Activated naive CD8-positive, alpha-beta T cell treated with anti-CD3 and anti-CD28 coated beads, Interleukin-2, amount 50 U/mL, for 16 hours (primary cell): ENCODE data around the gene PCDH9.

Source experiments
- DNase-seq: peaks from one replicate; pipeline ENCODE4 v3.0.0-alpha.2; 2020; ENCODE audit warnings: low read depth, low spot score

PCDH9 gene

DNA sequence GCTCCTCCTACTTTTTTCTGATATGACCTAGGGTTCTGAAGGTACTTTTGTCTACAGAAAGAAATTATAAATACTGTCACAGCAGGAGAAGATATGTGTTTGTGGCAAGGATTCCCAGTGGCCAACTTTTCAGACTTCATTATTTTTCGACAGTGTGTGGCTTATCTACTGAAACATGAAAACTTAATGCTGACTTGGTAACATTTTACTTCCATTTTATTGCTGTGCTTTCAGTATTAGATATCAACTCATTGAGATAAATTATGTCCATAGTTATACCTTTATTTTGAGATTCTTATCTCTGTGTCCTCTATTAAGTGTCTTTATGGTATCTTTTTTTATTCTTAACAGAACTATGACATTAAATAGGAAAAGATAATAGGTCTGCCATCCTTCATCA is 700.0 kb downstream of the PCDH9 start:
- no peak for DNase-seq

DNA sequence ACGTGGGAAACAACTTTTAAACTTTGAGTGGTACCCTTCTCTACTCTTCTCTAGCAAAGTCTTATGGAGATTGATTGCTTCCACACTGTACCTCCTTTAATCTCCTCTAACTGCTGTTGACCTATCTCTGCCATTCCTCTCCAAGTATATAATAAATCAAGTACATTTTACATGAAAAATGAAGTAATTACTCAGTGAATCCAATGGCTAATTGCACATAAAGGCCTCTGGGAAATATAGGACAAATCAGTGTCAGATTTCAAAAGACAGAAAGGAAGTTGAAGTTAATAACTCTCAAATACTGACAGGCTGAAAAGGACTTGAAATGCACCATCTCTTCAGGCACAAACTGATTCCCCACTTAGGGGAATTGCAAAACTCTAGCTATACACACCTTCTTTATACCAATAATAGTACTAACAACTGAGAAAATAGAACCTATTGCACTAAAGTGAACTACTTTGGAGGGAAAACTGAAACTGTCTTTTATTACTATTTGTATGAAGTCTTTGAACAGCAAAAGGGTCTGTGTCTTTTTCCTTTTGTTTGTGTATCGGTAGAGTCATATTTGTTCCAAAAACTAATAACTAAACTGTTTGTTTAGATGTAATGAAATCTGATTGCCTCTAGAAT is 701.1 kb downstream of the PCDH9 start:
- DNase-seq: no peak

DNA sequence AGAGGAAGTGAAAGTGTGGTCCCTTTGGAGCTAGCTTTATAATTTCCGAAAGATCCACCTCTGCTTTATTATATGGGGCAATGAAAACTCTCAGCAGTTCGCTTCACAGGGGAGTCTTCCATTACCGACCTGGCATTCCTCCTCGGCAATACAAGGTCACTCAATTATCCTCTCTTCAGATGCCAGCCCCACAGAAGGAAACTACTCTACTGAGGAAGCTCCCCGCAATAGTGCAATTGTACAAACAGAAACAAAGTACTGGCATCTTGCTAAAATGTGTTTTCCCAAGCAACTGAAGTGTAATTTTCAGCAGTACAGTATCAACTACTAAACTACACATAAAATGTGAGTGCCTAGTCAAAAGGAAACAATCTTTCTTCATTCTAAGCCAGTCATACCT is 702.0 kb downstream of the PCDH9 start:
- no peak for DNase-seq

DNA sequence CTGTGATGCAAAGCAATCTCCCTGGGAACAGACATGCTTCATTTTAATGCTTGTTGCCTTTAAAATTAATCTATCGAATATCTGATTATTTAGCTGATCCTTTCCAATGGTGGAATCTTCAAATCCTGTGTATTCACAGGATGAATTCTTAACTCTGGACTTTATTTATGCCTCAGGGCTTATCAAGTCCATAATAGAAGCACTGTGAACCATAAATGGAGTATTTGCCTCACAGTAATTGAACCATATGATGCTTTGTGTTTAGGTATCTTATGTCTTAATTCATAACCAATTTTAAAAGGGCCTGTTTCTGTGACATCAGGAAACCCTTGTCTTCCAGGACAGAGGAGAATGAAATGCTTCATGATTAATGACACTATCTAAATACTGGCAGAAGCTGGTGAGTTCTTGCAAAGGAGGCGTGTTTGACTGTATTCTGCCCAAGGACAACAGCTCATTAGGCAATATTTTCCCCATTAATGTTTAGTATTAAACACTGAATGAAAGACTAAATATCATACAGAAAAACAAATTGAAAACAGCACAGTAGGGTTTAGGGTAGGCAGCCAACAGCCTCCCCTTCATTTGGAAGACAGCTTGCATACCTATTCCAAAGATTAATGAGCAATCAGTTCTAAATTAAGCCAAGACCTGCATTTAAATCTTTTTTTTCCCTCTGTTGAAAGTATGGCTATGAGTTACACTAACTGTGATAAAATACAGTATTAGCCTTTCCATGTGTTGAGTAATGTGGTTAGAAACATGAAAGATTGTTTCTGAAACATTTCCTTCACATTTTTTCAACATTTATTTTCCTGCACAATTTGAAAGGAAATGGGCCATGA is 709.4 kb downstream of the PCDH9 start:
- no peak for DNase-seq

DNA sequence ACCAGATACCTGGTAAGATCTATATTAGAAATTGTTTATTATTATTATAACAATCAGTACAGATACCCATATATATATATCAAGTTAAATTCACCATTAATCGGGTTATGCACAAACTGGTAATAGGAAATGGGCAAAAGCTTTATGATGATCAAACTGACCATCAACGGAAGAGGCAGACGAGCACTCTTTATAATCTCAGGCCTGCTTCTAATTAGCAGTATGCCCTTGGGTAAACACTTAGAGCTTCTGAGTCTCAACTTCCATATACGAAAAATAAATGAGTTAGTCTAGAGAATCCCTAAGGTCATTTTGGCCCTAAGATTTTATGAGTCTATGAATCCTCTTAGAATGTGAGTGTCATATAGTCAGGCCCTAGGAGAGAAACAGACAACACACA is 710.9 kb downstream of the PCDH9 start:
- DNase-seq: no peak

DNA sequence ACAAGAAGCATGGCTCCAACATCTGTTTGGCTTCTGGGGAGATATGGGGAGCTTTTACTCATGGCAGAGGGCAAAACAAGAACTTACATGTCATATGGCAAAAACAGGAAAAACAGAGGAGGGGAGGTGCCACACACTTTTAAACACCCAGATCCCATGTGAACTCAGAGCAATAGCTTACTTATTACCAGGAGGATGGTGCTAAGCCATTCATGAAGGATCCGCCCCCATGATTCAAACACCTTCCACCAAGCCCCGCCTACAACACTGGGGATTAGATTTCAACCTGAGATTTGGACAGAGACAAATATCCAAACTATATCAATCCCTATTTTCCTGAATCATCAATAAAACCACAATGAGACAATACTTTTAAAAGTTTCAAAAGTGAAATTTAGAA is 712.1 kb downstream of the PCDH9 start:
- no peak for DNase-seq

DNA sequence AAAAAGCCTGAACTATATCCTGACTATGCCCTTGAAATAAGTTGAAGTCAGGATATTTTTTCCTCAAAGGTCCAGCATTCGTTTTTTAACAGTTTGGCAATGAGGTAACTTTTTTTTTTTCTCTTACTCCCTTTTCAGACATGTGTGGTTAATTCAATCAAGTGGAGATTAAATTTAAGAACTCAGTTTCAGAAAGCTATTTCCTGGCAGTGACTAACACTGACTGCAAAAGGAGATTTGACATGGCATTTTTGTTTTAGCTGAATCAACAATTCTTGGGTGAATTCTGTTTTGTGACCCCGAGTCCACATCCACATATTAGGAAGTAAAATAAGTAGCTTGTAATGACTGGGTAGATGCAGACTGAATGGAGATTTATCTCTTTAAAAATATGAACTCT is 716.4 kb downstream of the PCDH9 start:
- no peak for DNase-seq

DNA sequence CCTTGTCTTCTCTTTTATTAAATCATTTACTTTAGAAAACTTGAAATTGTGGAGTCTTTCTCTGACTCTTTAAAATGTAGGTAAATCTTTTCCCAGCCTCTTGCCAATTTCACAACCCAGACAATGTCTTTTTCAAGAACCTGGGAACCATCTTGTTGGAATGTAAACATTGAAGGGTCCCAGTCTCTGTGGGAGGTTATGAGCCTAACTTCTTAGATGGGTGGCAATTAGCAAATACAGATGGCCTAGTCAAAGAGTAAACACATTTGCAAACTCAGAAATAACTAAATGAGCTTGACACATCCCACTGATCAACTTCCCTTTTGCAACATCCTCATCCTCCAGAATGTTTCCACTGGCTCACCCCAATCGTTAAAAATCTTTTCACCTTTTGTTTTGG is 721.0 kb downstream of the PCDH9 start:
- no peak for DNase-seq

DNA sequence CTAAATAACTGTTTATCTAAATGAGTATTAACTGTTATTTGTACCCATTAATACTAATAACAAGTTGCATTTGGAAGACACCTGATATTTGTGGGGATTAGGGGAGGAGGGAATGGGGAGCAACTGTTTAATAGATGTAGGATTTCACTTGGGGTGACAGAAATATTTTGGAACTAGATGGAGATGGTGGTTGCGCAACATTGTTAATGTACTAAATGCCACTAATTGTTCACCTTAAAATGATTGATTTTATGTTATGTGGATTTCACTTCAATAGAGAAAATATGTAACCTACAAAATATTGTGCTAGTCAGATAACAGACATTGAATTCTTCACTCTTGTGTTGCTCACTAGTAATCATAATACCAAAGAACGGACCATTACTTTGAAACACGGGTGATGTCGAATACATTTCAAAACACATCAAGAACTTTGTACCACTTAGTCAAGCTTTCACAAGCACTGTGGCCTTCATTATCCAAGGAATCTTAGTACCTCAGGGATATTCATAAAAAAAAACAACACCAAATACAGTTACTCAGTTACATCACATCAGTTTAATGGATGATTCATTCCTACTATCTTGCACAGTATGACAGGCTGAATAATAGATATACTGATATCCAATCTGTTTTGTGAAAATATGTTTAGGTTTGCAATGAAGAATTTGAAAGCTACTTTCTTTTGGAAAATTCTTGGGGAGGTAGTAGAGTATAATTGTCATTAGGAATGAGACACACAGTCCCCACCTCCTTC is 721.8 kb downstream of the PCDH9 start:
- no peak for DNase-seq

DNA sequence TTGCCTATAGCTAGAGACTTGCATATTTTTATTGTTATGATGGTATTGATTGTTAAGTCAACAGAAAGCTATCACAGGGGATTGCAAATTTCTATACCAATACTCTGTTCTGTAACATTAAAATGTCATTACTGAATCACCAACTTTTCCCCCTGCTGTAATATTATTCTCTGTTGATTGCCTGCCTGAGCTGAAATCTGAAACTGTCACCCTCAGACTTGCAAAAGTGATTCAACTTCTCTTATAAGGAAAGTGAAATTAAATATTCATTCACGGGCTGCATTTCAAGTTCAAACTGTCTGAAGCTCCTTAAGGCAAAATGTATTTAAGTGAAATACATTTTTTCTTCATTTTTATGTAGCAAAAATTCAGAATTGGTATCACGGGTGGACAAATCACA is 723.2 kb downstream of the PCDH9 start:
- no peak for DNase-seq

DNA sequence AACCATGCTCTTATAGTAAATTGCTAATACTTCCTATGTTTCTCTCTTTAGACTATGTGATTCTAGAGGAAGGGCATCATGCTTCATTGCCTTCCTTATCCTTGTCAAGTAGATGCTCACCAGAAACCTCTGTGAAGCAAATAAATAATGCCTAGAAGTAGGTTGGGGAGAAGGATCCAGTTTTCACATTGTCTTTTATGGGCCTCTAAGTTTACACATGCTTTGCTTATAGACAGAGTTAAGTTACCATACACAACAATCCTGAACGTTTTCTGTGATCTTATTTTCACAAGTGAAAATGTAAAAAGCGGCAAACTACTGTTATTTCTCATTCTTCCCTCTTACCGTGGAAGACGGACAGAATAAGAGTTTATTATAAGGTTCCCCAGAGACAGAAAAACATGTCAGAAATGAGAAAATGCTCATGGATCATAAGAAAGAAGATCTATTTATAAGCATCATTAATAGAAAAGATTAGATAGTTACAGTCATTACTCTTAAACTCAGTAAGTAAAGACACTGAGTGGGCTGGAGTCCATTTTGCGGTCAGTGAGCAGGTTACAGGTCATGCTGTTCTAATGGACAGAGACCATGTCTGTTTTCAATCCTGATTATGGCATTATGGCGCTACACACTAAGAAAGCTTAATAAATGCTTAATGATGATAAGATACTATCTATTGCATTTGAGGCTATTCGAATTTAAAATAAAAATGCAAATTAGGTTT is 723.9 kb downstream of the PCDH9 start:
- no peak for DNase-seq

DNA sequence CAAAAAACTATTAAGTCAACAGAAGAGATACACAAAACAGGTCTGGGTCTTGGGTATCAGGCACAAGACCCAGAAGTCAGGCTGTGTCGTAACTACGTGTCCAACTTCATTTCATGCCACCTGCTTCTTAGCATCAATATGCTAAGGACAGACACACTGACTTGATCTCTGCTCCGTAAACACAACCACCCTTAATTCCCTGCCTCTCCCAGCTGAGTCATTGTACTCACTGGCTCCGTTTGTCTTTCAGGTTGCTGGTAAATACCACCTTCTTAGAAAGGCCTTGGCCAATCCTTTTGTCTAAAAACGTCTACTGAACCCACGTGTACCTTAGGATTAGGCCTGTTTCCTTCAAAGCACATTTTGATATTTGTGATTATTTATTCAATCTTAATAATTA is 726.2 kb downstream of the PCDH9 start:
- DNase-seq: no peak

DNA sequence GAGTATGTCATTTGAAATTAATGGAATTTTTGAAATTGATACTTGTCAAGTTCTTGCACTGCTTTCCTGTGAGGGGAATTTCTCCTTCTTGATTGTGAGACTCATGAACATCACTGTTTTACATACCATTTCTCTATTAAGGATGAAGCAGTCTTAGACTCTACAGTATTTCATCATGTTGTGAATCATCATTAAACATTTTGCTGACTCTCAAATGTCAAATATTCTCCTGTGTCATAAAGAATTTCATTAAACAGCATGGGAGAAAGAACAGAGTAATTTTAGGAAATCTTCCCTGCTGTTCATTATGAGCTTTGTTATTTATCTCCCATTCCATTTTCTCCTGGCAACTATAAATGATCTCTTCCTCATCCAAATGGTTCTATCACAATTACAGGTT is 729.0 kb downstream of the PCDH9 start:
- no peak for DNase-seq

DNA sequence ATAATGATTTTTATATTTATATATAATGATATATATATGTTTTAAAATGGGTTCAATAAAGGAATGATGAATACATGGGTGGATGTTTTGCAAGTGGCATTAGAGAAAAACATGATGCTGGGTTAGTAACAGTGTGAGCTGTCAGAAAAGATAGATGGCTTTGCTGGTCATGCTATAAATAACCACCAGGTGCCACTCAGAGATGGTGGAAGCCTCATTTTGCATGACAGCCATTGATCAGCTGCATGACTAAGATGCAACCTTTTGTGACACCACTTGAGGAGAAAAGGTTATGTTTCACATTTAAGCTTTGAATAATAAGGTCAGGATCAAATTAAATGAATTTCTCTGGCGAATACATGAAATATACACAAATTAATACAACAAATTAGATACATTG is 737.7 kb downstream of the PCDH9 start:
- DNase-seq: no peak

DNA sequence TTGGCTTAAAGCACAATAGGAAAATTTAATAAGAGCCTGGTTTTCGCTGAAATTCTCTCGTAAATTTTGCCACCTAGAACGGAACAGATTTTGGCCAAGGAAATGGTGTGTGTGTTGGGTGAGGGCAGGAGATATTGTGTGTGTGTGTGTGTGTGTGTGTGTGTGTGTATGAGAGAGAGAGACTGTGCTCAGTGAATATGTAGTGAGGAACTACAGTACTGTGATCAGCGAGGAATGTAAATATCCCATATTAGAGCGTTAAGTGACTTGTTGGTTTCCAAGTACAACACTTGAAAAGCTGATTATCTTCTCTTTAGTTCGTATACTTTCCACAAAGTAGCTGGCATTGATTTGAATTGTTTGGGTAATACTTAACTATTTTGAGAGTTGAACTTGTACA is 738.9 kb downstream of the PCDH9 start:
- DNase-seq: no peak

DNA sequence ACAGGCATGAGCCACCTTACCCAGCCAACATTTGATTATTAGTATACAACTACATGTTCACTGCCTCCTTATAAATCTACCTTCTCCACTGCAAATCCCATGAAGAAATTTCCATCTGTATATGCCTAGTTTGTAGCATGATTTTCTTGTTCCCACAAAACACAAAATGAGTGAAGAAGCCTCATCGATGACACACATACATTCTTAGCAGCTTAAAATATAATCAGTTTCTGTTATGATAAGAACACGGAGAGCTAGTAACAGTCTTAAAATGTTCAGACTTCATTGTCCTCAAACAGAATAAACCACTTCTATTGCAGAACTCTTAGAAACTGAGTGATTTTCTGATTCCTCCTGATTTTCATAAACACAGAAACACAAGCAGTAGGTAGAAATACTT is 740.5 kb downstream of the PCDH9 start:
- no peak for DNase-seq

DNA sequence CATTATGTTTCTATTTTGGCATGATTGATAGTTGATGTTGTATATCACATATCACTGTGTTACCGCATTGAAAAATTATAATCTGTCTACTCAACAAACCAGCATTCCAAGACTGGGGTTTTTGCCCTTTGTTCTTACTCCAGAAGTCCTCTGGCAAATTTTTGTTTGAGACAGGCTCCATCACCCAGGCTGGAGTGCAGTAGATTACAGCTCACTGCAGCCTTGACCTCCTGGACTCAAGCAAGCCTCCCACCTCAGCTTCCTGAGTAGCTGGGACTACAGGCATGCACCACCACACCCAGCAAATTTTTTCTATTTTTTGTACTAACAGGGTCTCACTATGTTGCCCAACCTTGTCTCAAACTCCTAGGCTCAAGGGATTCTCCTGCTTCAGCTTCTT is 741.0 kb downstream of the PCDH9 start:
- DNase-seq: no peak

DNA sequence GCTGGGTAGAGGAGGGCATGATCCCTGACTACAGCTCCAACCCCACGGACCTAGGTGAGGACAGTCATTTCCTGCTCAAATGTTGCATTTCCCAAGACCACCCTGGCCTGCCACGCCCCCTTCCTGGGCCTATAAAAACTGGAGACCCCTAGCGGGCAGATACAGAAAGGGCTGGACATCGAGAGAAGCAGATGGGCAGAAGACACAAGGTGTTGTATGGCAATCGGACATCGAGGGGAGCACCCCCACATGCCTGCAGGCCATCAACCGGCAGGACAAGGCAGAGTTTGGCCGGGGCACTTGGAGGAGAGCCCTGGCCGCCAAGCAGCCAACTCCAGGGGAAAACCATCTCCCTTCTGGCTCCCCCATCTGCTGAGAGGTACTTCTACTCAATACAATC is 746.4 kb downstream of the PCDH9 start:
- DNase-seq: no peak

DNA sequence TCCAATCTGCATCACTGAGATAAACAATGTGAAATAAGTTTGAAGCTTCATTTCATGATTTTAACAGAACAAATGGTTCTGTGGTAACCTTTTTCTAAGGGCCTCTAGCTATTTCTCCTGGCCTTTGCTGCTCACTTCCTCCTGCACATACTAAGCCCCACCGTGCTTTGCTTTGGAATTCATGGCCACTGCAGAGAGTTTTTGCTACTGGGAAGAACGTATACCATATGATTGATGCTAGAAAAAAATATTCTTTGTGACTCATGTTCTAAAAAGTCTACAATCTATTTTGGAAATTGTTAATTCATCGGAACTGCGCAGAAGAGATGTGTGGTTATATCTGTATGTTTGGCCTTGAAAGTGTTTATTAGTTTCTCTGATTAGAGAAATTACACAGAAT is 747.3 kb downstream of the PCDH9 start:
- DNase-seq: no peak

DNA sequence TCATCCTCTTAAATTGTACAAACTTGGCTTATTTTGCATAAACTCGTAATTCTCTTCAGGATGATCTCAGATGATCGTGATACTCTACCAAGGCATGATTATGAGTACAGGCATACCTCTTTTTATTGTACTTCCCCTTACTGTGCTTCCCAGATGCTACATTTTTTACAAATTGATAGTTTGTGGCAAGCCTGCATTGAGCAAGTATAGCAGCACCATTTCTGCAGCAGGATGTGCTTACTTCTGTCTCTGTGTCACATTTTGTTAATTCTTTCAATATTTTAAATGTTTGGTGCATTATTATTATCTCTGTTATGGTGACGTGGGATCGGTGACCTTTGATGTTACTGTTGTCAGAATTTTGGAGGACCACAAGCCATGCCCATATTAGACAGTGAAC is 752.3 kb downstream of the PCDH9 start:
- DNase-seq: no peak

DNA sequence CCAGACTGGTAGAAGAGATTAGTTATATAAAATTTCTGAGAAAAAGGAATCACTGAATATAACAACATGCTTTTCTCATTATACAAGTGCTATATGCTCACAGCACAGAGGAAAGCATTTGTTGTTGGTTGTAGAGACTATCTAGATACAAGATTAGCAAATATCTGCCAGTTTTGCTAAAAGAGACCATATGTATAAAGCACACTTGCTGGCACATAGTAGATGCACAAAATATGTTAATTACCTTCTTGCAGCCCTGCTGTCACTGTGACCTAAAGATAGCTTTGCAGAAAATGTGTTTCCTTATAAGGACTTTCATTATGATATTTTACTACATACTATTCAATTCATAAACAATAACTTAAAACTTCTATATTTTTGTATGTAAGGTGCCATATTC is 755.1 kb downstream of the PCDH9 start:
- DNase-seq: no peak

DNA sequence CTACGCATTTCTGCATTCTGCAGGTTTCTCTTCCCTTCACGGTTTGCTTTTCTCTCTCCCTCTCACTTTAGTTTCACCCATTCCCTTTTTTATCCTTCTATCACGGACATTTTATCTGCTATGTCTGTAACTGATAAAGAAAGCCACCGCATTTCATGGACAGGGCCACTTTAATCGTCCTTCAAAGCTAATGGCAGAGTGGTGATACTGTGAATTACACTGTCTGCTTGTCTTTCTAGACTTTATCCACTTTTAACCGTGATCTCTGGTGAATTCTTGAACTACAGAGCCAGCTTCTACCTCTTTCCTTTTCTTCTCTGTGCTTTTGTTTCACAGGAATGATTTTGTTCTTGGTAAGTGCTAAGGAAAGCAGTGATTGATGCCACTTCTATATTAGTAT is 760.4 kb downstream of the PCDH9 start:
- no peak for DNase-seq
